IPS-NIHi7 (cell line): ENCODE results near the gene SVIL.
A peak's percentile ranks its signal among the peaks of the same experiment; 100 is the strongest.
"Not testable (repeated sequence)": the region's sequence is repeated elsewhere in the genome, so short reads cannot be mapped to it uniquely, and the experiment has no call there.

Experiments used
- DNase-seq: peaks from one replicate; pipeline ENCODE4 v3.0.0; 2012; ENCODE audit warnings: mixed read lengths; ENCODE audit errors: extremely low spot score

Gene SVIL

DNA sequence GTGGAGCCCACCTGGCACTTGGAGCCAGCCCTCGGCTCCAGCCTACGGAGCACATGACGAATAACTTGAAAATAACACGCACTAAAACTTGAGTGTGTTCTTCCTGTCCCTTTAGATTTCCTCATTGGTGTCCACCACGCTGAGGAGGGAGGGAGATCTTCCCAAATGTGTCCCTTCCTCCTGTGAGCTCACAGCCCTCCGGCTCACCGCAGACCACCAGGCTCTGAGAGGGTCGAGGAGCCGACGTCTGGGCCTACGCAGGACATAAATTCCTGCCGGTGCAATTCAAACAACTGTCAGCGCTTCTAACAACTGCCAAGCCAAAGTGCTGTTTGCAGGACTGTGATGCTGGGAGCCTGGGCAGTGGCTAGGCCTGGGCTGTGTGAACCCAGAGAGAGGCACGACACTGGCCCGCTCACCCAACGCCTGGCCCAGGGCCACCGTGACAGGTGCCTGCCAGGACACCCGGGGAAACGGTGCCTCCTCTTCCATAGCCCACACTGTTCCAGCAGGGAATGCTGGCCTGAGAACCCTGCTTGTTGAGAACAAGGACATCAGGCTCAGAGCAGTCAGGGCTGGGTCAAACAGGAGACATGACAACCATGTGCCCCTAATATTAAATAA, 118.3 kb downstream of the SVIL start:
- not testable (repeated sequence) for DNase-seq

DNA sequence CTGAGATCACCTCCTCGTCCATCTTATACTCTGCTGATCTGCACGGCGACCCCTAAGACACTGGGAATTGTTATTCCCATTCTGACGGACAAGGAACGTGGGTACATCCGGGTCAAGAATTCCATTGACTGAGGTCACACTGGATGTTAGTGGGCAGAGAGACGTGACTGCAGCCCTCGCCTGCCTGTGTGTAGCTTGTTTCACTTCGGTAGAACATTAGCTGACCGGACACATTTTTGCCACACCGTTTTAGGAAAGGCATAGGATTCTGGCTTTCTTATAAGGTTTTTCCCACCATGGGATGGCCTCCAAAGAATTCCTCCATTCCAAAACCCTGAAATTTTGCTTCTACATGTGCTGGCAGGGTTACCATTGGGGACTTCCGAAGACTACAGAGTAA, 118.9 kb downstream of the SVIL start:
- DNase-seq: not testable (repeated sequence)

DNA sequence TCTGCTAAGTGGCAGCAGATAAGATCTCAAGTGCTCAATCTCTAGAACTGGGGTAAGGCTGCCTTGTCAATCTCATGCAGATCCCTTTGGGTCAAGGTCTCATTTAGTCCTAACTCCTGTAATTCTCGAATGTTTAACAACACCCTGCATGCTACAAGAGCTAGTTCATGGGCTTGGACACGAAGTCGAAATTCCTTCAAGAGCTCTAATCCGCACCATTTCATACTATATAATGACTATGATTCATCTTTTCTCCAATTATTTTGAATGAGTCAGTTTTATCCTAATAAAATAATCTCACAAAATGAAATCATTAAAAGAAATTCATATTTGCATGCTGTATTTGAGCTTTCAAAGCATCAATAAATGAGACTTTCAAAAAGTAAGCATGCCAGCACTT, 119.7 kb downstream of the SVIL start:
- DNase-seq: not testable (repeated sequence)

DNA sequence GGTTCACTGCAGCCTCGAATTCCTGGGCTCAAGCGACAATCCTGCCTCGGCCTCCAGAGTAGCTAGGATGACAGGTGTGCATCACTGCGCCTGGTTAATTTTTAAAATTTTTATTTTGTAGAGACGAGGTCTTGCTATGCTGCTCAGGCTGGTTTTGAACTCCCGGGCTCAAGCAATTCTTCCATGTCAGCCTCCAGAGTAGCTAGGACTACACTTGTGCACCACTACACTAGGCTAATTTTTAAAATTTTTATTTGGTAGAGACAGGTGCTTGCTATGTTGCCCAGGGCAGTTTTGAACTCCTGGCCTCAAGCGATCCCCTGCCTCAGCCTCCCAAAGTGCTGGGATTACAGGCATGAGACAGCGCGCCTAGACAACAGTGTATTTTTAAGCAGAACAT, 120.5 kb downstream of the SVIL start:
- DNase-seq: no peak

DNA sequence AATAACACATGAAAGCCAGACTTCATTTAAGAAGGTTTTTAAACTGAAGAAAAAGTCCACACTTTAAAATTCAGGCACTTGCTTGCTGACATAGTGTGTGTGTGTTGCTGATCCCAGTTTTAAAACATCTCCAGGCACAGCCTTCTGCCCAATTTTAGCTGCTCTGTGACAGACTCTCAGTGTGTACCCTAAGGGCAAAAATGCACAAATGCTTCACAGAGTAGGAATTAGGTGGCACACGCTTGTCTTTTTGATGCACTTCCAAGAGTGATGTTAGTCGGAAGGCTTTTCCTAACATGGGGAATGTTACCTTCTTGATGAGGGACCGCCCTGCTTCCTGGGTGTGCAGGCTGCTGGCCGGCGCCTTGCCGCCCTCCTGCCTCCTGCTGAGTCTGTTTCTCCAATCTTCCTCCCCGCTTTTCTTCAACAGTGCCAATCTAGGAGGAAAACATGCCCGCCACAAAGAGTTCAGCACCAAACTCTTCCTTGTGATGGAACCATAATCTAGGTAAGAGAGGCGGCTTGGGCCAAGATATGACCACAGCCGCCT, 122.3 kb downstream of the SVIL start:
- DNase-seq: no peak

DNA sequence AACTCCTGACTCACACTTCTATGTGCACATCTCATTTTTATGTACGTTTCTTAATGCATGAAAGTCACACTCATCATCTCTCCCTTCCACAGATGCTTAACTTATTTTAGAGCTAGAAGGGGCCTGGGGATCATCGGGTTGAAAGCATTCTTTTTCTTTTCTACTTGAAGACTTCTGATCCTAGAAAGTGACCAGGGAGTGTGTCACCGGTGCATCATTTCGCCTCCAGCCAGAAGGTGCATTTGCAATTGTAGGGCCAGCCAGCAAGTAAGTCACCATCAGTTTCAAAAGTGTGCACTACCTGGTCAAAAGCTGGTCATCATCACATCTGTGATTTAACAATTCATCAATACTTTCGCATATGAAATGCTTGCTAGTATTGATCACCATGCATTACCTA, 123.0 kb downstream of the SVIL start:
- not testable (repeated sequence) for DNase-seq

DNA sequence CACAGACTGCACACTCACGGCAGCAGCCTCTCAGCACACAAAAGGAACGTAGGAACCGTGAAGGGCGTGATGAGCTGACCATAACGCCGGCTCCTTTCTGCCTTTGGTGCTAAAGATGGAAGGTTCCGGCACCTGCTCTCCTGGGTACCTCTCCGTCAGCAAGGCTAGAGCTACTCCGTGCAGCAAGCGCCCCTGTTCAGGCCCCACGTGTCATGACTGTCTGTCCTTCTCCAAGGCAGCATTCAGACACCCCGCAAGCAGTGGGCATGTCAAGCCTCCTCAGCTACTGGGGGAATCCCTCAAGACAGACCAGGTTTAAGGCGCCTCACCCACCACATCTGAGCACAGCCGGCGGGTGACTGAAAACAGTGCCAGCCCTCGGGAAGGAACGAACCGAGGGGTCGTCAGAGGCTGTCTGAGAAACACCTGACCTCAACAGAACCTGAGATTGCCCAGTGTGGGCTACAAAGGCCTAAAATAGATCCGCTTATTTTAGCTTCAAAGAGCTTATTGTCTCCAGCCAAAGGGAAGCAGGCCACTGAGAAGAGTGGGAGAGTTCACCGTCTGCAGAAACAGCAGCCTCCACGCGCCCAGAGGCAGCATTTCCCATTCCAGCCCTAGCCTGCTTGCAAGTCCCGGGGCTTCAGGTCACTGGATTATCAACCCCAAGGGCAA, 124.2 kb downstream of the SVIL start:
- not testable (repeated sequence) for DNase-seq

DNA sequence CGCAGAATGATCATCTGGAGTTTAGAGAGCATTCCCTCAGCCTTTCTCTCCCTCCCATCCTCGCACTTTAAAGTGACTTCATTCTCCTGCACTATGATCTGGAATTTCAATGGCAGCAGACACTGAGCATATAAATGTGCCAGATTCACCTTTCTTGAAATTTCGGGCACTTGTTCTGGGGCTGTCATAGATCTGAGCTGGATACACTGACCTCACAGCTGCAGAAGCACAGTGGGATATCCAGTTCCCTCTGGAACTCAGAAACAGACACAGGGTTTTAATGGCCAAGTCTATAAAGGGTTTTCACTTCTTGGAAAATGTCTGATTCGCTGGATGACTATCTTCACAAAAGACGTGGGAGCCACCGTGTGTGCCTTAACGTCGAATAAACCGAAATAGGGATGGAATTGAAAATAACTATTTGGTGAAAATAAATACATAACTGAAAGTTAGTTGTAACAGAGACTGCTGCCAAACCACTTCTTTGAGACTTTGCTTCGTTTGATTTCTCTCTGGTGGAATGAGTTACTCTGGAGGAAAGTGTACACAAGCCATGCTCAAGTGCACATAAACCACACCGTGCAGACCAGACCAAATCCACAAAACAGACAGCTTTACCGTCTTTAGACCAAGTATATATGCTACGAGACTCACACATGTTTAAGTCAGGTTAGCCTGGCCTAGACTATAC, 126.1 kb downstream of the SVIL start:
- no peak for DNase-seq

DNA sequence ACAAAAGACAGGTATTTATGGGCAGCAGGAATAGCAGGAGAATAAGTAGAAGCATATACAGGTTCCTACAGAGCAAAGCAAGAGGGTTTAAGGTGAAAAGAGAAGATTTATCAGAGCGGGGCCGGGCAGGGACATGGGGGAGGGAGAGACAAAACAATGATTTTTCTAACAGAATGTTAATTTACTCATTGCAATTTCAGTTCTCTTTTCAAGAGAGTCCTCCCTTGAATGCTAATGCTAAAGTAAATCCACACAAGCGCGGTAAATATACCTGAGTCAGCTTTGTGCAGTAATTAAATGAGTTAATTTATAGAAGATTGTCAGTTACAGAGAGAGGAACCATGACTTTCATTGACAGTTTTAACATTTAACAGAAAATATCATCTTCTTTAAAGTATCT, 127.0 kb downstream of the SVIL start:
- not testable (repeated sequence) for DNase-seq

DNA sequence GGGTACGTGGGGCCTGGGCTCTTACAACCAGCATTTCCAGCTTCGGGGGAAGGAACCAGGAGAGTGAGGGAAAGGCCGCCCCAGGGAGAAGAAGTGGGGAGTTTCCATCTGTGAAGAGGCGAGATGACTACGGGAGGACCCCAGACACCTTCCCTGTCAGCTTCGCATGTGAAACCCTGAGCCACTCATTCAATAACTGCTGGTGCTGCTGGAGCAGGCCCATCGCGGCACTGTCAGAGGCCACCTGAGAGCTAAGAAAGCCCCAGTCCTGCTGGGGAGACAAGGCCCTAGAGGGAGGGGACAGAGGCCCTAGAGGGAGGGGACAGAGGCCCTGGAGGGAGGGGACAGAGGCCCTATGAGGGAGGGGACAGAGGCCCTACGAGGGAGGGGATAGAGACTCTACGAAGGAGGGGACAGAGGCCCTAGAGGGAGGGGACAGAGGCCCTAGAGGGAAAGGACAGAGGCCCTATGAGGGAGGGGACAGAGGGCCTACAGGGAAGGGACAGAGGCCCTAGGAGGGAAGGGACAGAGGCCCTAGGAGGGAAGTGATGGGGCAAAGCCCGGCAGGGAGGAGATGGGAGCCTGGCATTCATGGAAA, 128.3 kb downstream of the SVIL start:
- not testable (repeated sequence) for DNase-seq

DNA sequence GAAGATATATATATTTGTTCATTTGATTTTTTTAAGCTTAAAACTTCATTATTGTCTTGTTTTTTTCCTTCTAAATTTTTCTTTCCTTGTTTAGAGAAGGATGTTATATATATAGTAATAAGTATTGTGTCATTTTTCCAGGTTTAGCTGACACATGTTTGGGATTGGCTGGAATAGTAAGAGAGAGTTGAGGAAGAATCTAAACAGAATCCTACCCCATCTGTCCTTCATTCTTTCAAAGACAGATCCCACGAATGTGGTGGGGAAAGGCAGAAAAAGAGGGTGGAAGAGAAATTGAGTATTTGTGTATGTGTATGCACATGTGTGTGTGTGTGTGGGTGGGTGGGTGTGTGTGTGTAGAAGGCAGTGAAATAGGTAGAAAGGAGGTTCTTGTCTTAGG, 132.4 kb downstream of the SVIL start:
- DNase-seq: no peak

DNA sequence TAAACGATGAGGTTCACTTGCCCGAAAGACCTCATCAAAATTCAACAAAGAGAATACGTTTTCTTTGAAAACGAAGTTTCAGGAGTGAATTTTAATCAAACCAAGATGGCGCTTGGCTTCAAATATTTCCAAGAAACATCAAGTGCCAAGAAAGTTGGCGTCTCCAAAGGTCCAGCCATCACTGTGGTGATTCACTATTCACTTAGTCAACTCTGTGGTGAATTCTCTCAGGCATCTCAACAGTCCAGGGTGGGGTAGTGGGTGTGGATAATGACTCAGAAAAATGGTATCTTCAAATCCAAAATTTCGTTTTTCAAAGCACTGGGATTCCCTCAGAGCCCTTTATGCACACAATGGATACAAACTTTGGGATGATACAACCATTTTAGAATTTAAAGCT, 133.1 kb downstream of the SVIL start:
- no peak for DNase-seq

DNA sequence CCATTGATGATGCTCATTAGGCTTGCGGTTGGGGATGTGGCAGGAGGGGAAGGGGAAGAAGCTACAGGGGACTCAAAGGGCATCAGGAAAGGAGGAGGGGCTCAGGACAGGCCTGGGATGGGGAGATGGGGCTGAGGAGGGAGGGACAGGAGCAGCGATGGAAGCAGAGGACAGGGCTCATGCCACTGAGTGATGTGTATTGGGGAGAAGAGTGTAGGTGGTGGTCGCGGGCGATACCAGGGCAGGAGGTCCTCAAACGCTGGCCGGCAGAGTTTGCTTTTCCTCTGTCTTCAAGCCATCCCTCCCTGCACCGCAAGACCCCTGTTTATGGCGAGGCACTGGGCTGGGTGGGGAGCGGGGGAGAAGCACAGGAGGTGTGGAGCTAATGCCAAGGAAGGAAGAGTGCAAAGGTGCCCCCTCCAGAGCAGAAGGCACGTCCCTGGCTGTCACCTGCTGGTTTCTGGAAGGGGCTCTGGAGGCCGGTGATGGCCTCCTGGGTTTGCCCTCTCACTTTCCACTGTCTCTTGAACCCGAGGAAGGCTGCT, 134.7 kb downstream of the SVIL start:
- no peak for DNase-seq

DNA sequence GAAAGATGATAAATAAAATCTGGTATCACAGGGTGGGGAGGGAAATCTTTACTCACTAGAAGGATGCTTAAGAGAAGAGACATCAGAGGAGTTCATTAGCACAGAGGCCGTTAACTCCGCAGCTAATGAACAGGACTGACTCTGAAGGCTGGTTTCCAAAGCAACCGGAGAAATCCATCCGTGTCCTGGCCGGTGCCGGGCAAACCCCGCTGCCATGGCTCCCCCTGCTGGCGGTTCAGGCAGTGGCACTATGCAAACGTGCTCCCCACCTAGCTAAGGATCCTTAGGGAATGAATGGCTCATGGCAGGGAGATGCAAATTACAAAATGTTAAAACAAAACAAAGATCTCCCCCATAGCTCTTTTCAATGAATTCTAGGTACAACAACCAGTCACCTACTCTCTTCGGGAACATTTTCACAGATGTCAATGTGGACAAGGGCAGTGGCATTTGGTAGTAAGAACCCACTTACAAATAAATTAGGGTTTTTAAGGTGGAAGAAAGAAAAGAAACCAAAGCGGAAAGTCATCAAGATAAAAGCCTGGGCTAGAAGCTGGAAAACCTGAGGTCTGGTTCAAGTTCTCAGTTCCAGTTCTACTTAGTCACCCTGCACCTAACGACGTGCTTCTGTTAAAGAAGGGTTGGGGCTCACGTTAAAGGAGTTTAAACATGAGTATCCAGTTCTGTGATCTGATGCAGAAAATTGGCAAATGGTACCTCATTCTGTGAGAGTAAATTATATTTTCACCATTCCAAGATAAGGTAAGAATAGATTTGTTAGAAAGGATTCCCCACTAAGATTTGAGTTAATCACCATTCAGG, 138.2 kb downstream of the SVIL start:
- DNase-seq: peak; percentile 88

DNA sequence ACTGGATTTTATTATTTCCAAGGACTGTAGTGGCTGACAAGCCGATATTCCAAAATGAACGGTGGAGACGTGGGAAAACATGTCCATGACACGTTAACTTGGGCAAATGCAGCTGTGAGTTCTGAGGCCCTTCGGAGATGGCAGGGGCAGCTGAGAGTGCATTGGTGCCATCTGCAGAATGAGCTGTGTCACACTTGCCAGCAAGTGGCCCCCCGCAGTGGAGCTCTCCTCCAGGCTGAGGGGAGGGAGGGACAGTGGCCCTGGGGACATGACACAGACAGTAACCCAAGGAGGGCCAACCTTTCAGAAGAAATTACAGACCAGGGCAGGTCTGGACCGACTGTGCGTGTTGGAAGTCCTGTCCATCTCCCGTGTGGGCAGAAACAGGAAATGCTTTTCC, 139.4 kb downstream of the SVIL start:
- no peak for DNase-seq

DNA sequence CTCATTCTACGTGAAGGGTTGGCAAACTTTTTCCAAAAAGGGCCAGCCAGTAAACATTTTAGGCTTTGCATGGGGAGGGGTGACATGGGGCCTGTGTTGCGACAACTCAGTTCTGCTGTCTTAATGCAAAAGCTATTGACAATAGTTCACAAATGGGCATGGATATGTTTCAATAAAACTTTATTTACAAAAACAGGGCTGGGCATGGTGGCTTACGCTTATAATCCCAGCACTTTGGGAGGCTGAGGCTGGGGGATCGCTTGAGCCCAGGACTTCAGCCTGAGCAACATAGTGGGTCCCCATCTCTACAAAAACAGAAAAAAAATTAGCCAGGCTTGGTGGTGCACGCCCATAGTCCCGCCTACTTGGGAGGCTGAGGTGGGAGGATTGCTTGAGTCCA, 141.1 kb downstream of the SVIL start:
- no peak for DNase-seq

DNA sequence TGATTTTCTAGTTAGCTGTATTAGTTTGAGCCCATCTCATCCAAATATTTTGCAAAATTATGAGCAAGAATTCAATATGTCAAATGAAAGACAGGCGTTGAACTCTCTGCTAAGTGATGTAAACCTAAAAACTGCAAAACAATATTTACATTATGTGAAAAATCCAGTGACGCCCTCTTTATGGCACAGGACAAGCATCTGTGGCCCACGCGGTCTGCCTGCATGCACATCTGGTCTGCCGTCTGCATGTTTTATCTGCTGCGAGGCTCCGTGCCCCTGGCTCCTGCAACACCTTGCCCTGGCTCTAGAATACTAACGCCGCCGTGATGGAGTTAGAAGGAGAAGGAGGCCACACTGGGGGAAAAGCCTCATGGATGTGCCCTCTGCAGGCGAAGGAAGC, 142.0 kb downstream of the SVIL start:
- DNase-seq: no peak

DNA sequence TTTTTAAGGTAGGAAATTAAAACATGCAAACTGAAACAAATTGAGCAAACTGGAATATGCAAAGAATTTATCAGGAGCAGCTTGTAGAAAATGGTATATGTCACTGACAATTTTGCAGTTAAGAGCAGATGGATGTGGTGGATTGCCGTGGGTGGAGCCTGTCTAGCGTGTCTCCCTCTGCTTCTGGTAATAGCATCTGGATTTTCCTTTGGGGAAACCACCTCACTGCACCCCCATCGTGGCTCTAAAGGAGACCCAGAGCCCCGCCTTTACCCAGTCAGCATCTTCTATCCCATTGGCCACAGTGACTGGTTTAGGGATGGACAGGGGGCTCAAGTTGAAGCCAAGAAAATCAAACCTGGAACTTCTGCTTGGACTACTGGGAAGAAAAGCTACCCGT, 142.9 kb downstream of the SVIL start:
- no peak for DNase-seq

DNA sequence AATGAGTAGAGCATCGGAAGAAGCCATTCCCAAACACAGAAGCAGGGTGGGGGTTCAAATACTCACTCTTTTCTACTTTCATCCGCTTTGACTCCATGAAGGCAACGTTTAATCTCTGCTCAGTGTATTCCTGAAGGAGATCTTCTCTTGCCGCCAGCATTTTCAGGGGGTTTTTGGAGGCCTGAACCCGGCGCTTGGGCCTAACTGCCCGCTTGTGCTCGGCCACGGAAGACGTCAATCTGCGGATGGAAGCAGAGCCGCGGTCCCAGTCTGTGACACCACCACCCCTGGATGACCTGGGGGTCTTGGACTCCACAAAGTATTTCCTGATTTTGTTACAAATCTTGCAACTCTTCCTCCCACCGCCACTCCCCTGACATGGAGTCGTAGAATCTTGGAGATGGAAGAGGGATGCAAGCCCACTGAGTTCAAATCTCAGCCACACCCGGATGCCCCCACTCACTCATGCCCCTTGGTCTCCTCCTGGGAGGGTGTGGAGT, 143.9 kb downstream of the SVIL start:
- not testable (repeated sequence) for DNase-seq

DNA sequence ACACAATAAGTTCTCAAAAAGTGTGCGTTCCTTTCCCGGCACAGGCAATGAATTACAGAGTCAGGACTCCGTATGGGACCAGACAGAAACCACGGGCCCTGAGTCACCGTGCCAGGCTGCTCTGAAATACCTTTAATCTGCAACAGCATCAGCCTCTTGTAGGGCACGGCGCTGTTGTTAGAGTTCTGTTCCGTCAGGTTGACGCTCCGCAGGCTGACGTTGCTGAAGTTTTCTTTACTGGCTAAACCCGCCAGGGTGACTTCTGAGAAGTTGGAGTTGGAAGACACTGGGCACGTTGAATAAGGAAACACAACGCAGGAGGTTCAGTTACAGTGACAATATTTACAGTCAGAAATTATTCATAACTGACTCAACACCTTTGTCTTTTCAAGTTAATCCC, 146.3 kb downstream of the SVIL start:
- DNase-seq: not testable (repeated sequence)

DNA sequence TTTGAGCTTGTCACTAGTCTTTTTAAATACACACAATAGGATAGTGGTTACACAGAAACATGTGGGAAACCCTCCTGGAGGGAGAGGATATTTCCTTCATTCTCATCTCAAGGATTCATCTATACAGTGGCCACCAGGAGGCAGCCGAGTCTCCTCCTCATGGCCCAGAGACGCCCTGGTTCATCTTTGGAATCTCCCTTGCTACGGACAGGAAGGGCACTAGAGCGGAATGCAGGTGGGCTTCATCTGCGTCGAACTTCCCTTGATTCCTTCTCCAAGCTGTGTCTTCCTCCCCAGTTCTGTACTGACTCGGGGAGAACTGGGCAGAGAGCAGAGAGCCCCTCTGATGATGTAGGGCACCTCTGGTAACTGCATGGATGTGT, 146.9 kb downstream of the SVIL start:
- not testable (repeated sequence) for DNase-seq
